SH-SY5Y (cell line): ENCODE results near the gene PSMD7.

ENCODE experiments used
- GATA2 ChIP-seq: IDR thresholded peaks from 2 replicates; pipeline ENCODE4 v1.6.1; 2011; ENCODE audit warnings: mild to moderate bottlenecking, low read depth, low read length
- GATA3 ChIP-seq: IDR thresholded peaks from 2 replicates; pipeline ENCODE4 v1.6.1; 2011; ENCODE audit warnings: low read depth, mild to moderate bottlenecking, low read length, moderate library complexity

DNA sequence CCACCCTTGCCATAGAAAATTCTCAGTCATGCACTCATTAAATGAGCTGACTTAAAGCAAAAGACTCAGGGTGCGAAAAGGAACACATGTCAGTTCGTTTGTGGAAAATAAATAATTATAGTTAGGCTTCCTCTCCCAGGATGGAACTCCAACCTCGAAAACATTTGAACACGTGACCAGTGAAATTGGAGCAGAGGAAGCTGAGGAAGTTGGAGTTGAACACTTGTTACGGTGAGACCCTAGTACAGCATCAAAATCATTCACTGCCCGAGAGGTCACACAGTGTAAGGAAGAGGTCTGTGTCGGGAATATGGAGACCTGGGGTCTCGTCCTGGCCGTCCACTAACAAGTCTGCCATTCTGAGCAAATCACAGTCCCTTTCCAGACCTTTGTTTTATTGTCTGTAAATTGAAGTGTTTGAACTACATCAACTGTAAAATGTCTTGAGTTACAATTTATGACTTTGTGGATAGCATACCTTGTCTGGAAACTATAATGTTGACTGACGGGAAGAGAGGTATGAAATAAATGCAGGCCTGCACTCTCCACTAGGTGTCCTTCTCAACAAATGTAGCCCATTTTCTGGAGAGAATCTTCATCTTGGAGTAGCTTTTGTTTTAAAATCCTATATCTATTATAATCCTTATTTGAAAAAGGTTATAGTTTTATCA lies 7.7 kb downstream of the PSMD7 start:
- TF ChIP-seq GATA2 (no peak), GATA3 (no peak)
